Upper lobe of right lung (tissue), 1 donor: ENCODE data around the gene ATP2B3. TPM values are rescaled to one million over a fixed set of nuclear protein-coding genes. Genes with fewer than 3 reads are reported as not detected.
A peak's percentile ranks its signal among the peaks of the same experiment; 100 is the strongest.

ENCODE experiments used
- ATAC-seq: fragments of 200-7000 bp; cut with Tn5 transposase; one replicate; pipeline ENCODE4 v1.9.1; 2020; ENCODE audit warnings: mild to moderate bottlenecking, moderate library complexity
- DNase-seq: peaks from one replicate; pipeline ENCODE4 v3.0.0-alpha.2; 2020
- H3K27ac ChIP-seq: fragments of 200-600 bp; one replicate; pipeline ENCODE4 v1.8.0; 2022
- H3K27me3 ChIP-seq: fragments of 200-600 bp; one replicate; pipeline ENCODE4 v1.8.0; 2022; ENCODE audit warnings: mild to moderate bottlenecking
- H3K36me3 ChIP-seq: fragments of 200-600 bp; one replicate; pipeline ENCODE4 v1.8.0; 2022
- H3K4me1 ChIP-seq: fragments of 200-600 bp; one replicate; pipeline ENCODE4 v1.8.0; 2022
- H3K4me3 ChIP-seq: fragments of 200-600 bp; one replicate; pipeline ENCODE4 v1.8.0; 2022; ENCODE audit warnings: mild to moderate bottlenecking
- H3K9me3 ChIP-seq: fragments of 200-600 bp; one replicate; pipeline ENCODE4 v1.8.0; 2022
- intact Hi-C: fragments of 100-400 bp; cut with DNase I; formaldehyde crosslinking; loops from one replicate; pipeline ENCODE4 v1.11.0; 2022
- total RNA-seq: library from RNA; stranded (reverse); fragmentation: NEBNext Ultra II Directional; extraction: Animal tissue kit (Norgen Biotek cat#: 25700); gene quantifications from one replicate; pipeline ENCODE4 v1.2.1, GENCODE V29; 2021
- TF ChIP-seq, protein P1 (sequence below): fragments of 200-600 bp; IDR thresholded peaks from one replicate; pipeline ENCODE4 v1.8.0; 2022; ENCODE audit warnings: antibody characterized with exemption
- donor health status: DM: no; HTN: yes; CAD: no; lungs with severe emphysema.

The ATP2B3 gene
- total RNA-seq, 1 donor from 2014 or later = not detected

DNA sequence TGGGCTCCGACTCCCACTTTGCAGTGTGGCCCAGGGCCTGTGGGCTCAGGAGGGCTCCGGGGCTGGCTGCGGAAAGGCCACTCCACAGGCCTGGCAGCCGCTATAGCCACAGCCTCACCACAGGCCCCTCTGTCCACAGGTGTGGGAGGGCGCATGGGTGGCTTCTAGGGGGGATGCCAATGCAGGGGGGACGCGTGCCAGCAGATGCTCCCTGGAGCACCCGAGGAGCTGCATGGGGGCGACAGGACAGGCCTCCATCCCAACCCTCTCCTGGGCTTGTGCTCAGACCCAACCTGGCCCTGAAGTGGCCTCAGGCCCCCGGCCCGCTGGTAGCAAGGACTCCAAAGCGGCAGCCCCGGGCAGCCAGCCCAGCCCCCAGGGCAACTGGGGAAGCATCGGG lies 14.6 kb upstream of the ATP2B3 start:
- H3K27ac ChIP-seq = no peak overlapping the region

DNA sequence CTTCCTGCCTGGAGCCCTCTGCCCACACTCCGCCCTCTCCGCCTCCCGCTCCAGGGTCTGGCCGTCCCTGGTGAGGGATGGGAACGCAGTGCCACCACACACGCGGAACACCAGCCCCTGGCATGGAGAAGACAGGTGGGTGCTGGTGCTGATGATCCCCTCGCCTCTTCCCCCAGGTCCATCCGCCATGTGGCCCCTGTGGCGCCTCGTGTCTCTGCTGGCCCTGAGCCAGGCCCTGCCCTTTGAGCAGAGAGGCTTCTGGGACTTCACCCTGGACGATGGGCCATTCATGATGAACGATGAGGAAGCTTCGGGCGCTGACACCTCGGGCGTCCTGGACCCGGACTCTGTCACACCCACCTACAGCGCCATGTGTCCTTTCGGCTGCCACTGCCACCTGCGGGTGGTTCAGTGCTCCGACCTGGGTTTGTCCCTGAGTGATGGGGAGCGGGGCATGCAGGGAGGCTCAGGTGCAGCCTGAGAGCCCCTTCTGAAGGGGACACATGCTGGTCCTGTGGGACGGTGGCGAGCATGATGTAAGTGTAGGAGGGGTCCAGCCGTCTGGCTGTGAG lies 12.9 kb upstream of the ATP2B3 start:
- no peak for DNase-seq
- TF ChIP-seq, protein P1, sequence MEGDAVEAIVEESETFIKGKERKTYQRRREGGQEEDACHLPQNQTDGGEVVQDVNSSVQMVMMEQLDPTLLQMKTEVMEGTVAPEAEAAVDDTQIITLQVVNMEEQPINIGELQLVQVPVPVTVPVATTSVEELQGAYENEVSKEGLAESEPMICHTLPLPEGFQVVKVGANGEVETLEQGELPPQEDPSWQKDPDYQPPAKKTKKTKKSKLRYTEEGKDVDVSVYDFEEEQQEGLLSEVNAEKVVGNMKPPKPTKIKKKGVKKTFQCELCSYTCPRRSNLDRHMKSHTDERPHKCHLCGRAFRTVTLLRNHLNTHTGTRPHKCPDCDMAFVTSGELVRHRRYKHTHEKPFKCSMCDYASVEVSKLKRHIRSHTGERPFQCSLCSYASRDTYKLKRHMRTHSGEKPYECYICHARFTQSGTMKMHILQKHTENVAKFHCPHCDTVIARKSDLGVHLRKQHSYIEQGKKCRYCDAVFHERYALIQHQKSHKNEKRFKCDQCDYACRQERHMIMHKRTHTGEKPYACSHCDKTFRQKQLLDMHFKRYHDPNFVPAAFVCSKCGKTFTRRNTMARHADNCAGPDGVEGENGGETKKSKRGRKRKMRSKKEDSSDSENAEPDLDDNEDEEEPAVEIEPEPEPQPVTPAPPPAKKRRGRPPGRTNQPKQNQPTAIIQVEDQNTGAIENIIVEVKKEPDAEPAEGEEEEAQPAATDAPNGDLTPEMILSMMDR = no peak
- H3K4me1 ChIP-seq = no peaks in the 10 kb centered on the region
- no peaks in the 10 kb centered on the region for H3K27me3 ChIP-seq
- no peak overlapping the region for H3K27ac ChIP-seq
- H3K36me3 ChIP-seq = no peaks in the 10 kb centered on the region
- intact Hi-C loops = no loop called here
- H3K9me3 ChIP-seq = no peaks in the 10 kb centered on the region
- no peak for ATAC-seq
- H3K4me3 ChIP-seq = no peak overlapping the region

More for the DNA sequence above, 14.6 kb upstream of the ATP2B3 start:
- no peak for ATAC-seq
- H3K4me3 ChIP-seq = no peak overlapping the region
- intact Hi-C loops = no loop called here
- H3K9me3 ChIP-seq = no peaks in the 10 kb centered on the region
- no peaks in the 10 kb centered on the region for H3K27me3 ChIP-seq
- TF ChIP-seq, protein P1 = no peak
- H3K36me3 ChIP-seq = no peaks in the 10 kb centered on the region
- no peak for DNase-seq
- no peaks in the 10 kb centered on the region for H3K4me1 ChIP-seq

DNA sequence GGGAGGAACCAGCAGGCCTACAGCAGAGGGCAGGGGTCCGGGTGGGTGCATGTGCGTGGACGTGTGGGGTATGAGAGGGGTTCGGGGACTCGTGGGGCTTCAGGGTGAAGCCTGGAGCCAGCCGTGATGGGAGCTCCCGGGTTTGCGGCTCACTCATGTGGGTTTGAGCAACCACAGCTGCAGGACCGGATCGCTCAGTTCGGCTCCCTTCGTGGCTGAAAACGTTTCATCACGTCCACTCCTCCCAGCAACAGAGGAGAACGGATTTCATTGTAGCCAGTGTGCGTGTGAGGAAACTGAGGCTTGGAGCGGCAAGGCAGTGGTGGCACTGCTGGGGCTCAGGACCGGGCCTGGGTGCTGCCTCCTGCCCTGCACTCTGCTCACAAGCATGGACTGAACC lies 12.1 kb upstream of the ATP2B3 start:
- no peak for ATAC-seq
- no peak overlapping the region for H3K27ac ChIP-seq
- H3K4me1 ChIP-seq = no peaks in the 10 kb centered on the region
- no peak overlapping the region for H3K4me3 ChIP-seq
- TF ChIP-seq, protein P1 = no peak
- no peaks in the 10 kb centered on the region for H3K36me3 ChIP-seq
- no peaks in the 10 kb centered on the region for H3K27me3 ChIP-seq
- no peak for DNase-seq
- H3K9me3 ChIP-seq = no peaks in the 10 kb centered on the region
- intact Hi-C loops = no loop called here

DNA sequence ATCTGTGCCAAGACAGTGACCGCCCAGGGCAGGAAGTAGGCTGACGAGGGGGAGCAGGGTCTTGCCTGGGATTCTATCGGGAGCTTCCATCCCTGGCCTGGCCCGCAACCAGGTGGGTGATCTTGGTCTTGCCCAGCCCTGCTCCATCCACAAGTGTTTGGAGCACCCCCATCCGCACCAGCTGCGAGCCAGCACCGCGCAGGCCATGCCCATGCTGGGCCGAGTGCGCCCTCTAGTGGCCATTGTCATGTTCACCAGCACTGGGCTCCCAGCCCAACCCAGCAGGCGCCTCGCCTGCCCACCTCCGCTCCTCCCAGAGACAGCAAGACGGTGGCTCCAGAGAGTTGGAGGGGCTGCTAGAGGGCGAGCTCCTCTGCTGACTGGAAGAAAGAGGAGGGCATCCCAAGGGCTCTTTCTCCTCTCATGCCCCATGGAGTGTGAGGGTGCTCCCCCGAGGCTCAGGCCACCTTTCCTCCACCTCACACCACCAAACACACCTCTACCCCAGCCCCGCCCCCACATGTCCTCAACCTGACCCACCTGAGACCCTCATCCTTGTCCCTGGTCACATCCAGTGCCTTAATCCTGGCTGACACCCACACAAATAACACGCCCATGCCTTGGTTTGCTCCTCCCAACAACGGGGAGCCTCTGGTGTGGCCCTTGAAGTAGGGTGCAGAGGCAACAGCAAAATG lies 9.8 kb upstream of the ATP2B3 start:
- ATAC-seq = peak; percentile 95
- TF ChIP-seq, protein P1 = peak; percentile 82

DNA sequence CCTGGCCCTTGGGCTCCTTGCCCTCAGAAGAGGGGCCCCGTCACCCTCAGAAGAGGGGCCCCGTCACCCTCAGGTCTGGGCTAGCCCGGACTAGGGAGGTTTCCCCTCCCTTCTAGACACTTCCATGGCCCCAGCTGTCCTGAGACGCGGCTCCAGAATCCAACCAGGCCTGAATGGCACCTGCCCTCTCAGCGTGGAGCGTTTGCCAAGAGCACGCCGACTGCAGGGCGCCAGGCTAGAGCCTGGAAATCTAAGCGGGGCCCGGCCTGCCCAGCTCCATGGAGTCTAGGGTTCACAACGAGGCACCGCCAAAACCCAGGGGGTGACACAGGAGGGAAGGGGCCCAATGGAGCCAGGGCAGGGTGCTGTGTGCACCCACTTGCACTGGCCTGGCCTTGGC lies 7.8 kb upstream of the ATP2B3 start:
- intact Hi-C loops = no loop called here

More for the DNA sequence above, 9.8 kb upstream of the ATP2B3 start:
- Histone ChIP-seq H3K36me3 (no peaks in the 10 kb centered on the region), H3K4me1 (no peaks in the 10 kb centered on the region), H3K9me3 (no peaks in the 10 kb centered on the region), H3K27ac (no peak overlapping the region), H3K4me3 (no peak overlapping the region), H3K27me3 (no peaks in the 10 kb centered on the region)
- peak; percentile 87 for DNase-seq
- intact Hi-C loops = no loop called here

More for the DNA sequence above, 7.8 kb upstream of the ATP2B3 start:
- TF ChIP-seq, protein P1 = no peak
- Histone ChIP-seq H3K27me3 (no peaks in the 10 kb centered on the region), H3K9me3 (no peaks in the 10 kb centered on the region), H3K4me1 (no peaks in the 10 kb centered on the region), H3K27ac (no peak overlapping the region), H3K36me3 (no peaks in the 10 kb centered on the region), H3K4me3 (no peak overlapping the region)
- DNase-seq (no peak), ATAC-seq (no peak)
